AG04450 (cell line): Measurements from ENCODE around the gene SLC36A4. TPM values are rescaled to one million over a fixed set of nuclear protein-coding genes. Genes with fewer than 3 reads are reported as not detected.

Experiments
- CTCF ChIA-PET: fragments of 300-600, 350-600 bp; formaldehyde crosslinking; extraction: SDS; loops from one replicate; lab custom pipeline; 2022; ENCODE audit warnings: antibody characterized with exemption, inconsistent platforms; lab: Charles Lee
- POLR2A ChIA-PET: fragments of 350-600 bp; formaldehyde crosslinking; extraction: SDS; loops from one replicate; lab custom pipeline; 2021; ENCODE audit warnings: antibody characterized with exemption, inconsistent platforms; lab: Yijun Ruan, JAX
- DNase-seq: peaks from one replicate; pipeline ENCODE4 v3.0.0-alpha.2; 2011; ENCODE audit warnings: low read depth, low spot score
- H3K27ac ChIP-seq: one replicate; pipeline ENCODE4 v1.5.1; 2012; ENCODE audit warnings: low read depth, low read length, control low read depth
- H3K27me3 ChIP-seq: one replicate; pipeline ENCODE4 v1.6.0; 2012; ENCODE audit warnings: low read length; ENCODE audit not compliant: control insufficient read depth, insufficient read depth
- H3K4me3 ChIP-seq: 2 replicates; pipeline ENCODE4 v1.5.1; 2011; ENCODE audit warnings: mild to moderate bottlenecking, low read depth, low read length, control low read depth
- H3K9me3 ChIP-seq: 2 replicates; pipeline ENCODE4 v1.5.1; 2012; ENCODE audit warnings: low read length; ENCODE audit not compliant: control insufficient read depth, insufficient read depth
- polyA plus RNA-seq: library from polyadenylated mRNA; depleted of rRNA; stranded (reverse); fragments of >200 nt; gene quantifications from 2 replicates; pipeline ENCODE4 v1.2.3, GENCODE V29; 2011
- TF ChIP-seq, protein P1 (sequence below): IDR thresholded peaks from 2 replicates; pipeline ENCODE4 v1.5.1; 2011; ENCODE audit warnings: low read depth, low read length, control low read depth, inconsistent platforms

SLC36A4 gene
- polyA plus RNA-seq, 1 experiment, result 17.7 TPM

DNA sequence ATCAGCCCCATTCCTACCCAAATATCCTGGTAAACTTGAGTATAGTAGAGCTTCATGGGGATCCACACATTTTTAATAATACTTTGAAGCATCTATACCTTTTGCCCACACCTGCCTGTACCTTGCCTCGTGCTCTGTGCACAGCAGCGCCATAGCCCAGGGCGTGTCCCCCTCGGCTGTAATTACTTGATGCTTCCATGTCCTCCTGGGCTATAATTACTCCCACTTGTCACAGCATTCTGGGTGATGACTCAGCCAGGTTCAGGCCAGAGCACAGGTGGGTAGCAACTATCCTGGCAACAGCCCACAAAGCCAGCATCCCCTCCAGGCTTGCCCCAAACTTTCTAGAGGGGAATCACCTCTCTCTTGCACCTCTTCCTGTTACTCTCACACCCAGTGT is 23.7 kb upstream of the SLC36A4 start:
- ChIA-PET CTCF (interaction anchor here (0.8 to 1.1 kb wide), 2 partner anchors 13 to 280 kb away, joined by 3 to 8 read pairs; no protein-coding TSS in a partner anchor), POLR2A (no interaction called here)
- Histone ChIP-seq H3K9me3 (no peaks in the 10 kb centered on the region), H3K4me3 (no peak overlapping the region), H3K27ac (no peak overlapping the region), H3K27me3 (peaks cover 3% of the 10 kb centered on the region)
- DNase-seq, result no peak
- TF ChIP-seq, protein P1, sequence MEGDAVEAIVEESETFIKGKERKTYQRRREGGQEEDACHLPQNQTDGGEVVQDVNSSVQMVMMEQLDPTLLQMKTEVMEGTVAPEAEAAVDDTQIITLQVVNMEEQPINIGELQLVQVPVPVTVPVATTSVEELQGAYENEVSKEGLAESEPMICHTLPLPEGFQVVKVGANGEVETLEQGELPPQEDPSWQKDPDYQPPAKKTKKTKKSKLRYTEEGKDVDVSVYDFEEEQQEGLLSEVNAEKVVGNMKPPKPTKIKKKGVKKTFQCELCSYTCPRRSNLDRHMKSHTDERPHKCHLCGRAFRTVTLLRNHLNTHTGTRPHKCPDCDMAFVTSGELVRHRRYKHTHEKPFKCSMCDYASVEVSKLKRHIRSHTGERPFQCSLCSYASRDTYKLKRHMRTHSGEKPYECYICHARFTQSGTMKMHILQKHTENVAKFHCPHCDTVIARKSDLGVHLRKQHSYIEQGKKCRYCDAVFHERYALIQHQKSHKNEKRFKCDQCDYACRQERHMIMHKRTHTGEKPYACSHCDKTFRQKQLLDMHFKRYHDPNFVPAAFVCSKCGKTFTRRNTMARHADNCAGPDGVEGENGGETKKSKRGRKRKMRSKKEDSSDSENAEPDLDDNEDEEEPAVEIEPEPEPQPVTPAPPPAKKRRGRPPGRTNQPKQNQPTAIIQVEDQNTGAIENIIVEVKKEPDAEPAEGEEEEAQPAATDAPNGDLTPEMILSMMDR, result no peak

DNA sequence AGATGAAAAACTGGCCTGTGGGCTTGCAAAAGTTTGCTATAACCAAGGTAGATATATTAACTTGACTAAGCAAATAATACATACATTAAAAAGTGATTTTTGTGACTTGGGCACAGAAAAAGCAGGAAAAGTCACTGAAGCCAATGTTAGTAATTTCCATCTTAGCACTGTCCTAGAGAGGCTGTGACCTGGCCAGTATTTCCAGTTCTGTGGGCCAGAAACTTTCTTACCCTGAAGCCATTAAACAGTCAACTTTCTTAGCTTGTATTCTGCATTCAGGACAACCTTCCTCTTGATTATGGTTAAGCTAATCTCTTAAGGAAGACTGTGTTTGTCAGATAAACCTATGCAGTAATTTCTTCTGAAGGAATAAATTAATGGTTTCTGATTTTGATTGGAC is 22.3 kb upstream of the SLC36A4 start:
- DNase-seq, result no peak
- Histone ChIP-seq H3K27ac (no peak overlapping the region), H3K27me3 (peaks cover 3% of the 10 kb centered on the region), H3K9me3 (no peaks in the 10 kb centered on the region), H3K4me3 (no peak overlapping the region)
- TF ChIP-seq, protein P1, result no peak
- CTCF ChIA-PET, result interaction anchor here (1.2 kb wide), 1 partner anchor 278 kb away, joined by 5 read pairs; no protein-coding TSS in a partner anchor
- POLR2A ChIA-PET, result no interaction called here

DNA sequence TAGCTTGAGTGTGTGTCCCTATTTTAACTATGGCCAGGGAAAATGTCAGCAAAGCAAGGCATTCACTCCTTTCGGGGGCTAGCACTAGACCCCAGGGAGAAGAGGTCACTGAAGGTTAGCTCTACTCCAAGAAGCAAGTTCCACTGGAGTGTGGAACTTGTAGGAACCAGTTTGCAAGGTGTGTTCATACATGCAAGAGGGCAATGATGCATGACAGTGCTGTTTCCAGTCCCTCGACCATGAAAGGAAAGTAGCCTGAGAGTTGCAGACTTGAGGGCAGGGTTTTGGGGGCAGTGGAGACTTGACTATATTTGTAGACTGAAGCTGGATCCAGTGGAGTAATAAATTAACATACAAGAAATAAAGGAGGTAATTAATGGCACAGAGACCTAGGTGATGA is 21.6 kb upstream of the SLC36A4 start:
- H3K9me3 ChIP-seq, result no peaks in the 10 kb centered on the region
- TF ChIP-seq, protein P1, result no peak
- POLR2A ChIA-PET, result no interaction called here
- H3K27ac ChIP-seq, result no peak overlapping the region
- H3K4me3 ChIP-seq, result no peak overlapping the region
- no peak for DNase-seq
- H3K27me3 ChIP-seq, result peaks cover 3% of the 10 kb centered on the region
- CTCF ChIA-PET, result interaction anchor here (1.2 to 1.3 kb wide), 2 partner anchors 23 to 278 kb away, joined by 3 to 5 read pairs; no protein-coding TSS in a partner anchor

DNA sequence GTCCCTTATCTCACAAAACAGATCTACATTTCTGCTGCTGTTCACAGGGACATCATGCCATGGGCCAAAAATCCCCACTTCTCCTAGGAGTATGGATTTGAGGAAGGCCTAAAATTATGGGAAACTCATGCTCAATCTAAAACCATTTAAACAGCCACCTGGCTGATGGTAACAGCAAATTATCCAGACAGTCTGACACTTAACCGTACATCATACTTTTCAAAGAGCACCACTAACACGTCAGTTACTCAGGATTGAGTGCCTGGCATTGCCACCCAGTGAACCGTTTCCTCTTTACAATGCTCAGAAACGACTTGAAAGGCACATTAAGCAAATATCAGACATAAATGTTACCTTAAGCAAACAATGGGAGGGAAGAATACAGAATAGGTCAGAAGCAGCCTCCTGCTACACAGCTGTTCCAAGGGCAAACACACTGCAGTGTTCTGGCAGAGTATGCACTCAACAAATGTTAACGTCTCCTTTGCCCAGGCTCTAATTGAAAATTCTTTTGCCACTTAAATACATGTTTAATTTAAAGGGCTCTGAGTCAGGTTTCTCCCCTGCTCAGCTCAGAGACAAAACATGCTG is 18.8 kb upstream of the SLC36A4 start:
- H3K4me3 ChIP-seq, result no peak overlapping the region
- TF ChIP-seq, protein P1, result no peak
- no peaks in the 10 kb centered on the region for H3K9me3 ChIP-seq
- no peak for DNase-seq
- CTCF ChIA-PET, result no interaction called here
- POLR2A ChIA-PET, result no interaction called here
- H3K27me3 ChIP-seq, result peaks cover 3% of the 10 kb centered on the region
- no peak overlapping the region for H3K27ac ChIP-seq

DNA sequence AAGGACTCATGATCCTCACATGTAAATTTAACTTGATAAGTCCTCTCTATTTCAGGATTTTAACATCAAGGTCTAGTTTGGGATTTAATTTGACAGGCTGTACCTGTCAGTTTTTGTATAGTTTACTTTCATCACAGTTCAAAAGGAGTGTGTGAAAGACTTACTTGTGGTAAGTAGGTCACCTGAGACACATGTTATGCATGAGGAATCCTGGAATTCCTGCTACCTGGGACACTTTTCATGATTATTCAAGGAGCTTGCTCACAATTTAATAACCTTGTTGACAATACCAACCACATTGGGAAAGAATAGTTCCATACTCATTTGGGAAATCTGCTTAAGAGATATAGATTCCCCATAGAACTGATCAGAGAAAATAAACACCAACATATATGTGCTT is 15.8 kb upstream of the SLC36A4 start:
- DNase-seq, result no peak
- no peak overlapping the region for H3K4me3 ChIP-seq
- H3K9me3 ChIP-seq, result no peaks in the 10 kb centered on the region
- H3K27me3 ChIP-seq, result no peaks in the 10 kb centered on the region
- POLR2A ChIA-PET, result no interaction called here
- TF ChIP-seq, protein P1, result no peak
- CTCF ChIA-PET, result interaction anchor here (0.7 to 2.3 kb wide), 2 partner anchors 12 to 271 kb away, joined by 4 to 7 read pairs; no protein-coding TSS in a partner anchor
- no peak overlapping the region for H3K27ac ChIP-seq
